GM23338 (cell line): ENCODE data around the gene ADCY5. TPM values are rescaled to one million over a fixed set of nuclear protein-coding genes. Genes with fewer than 3 reads are reported as not detected.

Experiments used
- CREB1 ChIP-seq: fragments of 250-450 bp; sonication (Bioruptor Pico); IDR thresholded peaks from 2 replicates; pipeline ENCODE4 v1.5.0; 2020; ENCODE audit warnings: low read depth, mild to moderate bottlenecking, moderate library complexity
- CTCF ChIP-seq, 2 experiments: fragments of 200-600 bp in 1 of 2; sonication (generic) in 1 of 2; conservative IDR thresholded peaks; 2 replicates each; pipeline versions ENCODE4 v1.5.1 to v1.6.1; 2016 to 2017; ENCODE audit warnings: antibody characterized with exemption in 2 of 2, low read depth in 2 of 2, mild to moderate bottlenecking in 2 of 2, moderate library complexity in 1 of 2
- ETS1 ChIP-seq: IDR thresholded peaks from 2 replicates; pipeline ENCODE4 v1.6.1; 2016; ENCODE audit warnings: antibody characterized with exemption
- EZH2phosphoT487 ChIP-seq: fragments of 200-600 bp; sonication (generic); IDR thresholded peaks from one replicate; pipeline ENCODE4 v1.8.1; 2018; ENCODE audit warnings: antibody characterized with exemption; ENCODE audit not compliant: unreplicated experiment
- JUNB ChIP-seq: IDR thresholded peaks from one replicate; pipeline ENCODE4 v1.6.1; 2016; ENCODE audit warnings: antibody characterized with exemption; ENCODE audit not compliant: unreplicated experiment
- STAT1 ChIP-seq: IDR thresholded peaks from one replicate; pipeline ENCODE4 v1.6.1; 2016; ENCODE audit warnings: antibody characterized with exemption; ENCODE audit not compliant: unreplicated experiment
- ZNF114 ChIP-seq: fragments of 250-450 bp; sonication (Bioruptor Pico); IDR thresholded peaks from 2 replicates; pipeline ENCODE4 v1.5.0; 2020; ENCODE audit warnings: mild to moderate bottlenecking, moderate library complexity
- ZNF331 ChIP-seq: fragments of 250-450 bp; sonication (Bioruptor Pico); IDR thresholded peaks from 2 replicates; pipeline ENCODE4 v1.5.0; 2020; ENCODE audit warnings: low read depth, mild to moderate bottlenecking, moderate library complexity
- polyA plus RNA-seq: library from polyadenylated mRNA; unstranded; fragments of >200 nt; fragmentation: Nextera tagmentation; extraction: Ambion mirVana; gene quantifications from 2 replicates; pipeline ENCODE4 v1.2.1, GENCODE V29; 2016
- total RNA-seq: library from RNA; depleted of rRNA; stranded (reverse); fragments of >200 nt; shearing (Covaris generic); gene quantifications from 2 replicates; pipeline ENCODE4 v1.2.3, GENCODE V29; 2014
- TF ChIP-seq, protein P1 (sequence below): fragments of 250-450 bp; sonication (Bioruptor Pico); IDR thresholded peaks from 2 replicates; pipeline ENCODE4 v1.5.0; 2020; ENCODE audit warnings: mild to moderate bottlenecking, moderate library complexity

ADCY5 gene
- total and polyA plus RNA-seq, 2 experiments from 2014 or later, result 3.5 to 10.2 TPM

- TF ChIP-seq, protein P1, sequence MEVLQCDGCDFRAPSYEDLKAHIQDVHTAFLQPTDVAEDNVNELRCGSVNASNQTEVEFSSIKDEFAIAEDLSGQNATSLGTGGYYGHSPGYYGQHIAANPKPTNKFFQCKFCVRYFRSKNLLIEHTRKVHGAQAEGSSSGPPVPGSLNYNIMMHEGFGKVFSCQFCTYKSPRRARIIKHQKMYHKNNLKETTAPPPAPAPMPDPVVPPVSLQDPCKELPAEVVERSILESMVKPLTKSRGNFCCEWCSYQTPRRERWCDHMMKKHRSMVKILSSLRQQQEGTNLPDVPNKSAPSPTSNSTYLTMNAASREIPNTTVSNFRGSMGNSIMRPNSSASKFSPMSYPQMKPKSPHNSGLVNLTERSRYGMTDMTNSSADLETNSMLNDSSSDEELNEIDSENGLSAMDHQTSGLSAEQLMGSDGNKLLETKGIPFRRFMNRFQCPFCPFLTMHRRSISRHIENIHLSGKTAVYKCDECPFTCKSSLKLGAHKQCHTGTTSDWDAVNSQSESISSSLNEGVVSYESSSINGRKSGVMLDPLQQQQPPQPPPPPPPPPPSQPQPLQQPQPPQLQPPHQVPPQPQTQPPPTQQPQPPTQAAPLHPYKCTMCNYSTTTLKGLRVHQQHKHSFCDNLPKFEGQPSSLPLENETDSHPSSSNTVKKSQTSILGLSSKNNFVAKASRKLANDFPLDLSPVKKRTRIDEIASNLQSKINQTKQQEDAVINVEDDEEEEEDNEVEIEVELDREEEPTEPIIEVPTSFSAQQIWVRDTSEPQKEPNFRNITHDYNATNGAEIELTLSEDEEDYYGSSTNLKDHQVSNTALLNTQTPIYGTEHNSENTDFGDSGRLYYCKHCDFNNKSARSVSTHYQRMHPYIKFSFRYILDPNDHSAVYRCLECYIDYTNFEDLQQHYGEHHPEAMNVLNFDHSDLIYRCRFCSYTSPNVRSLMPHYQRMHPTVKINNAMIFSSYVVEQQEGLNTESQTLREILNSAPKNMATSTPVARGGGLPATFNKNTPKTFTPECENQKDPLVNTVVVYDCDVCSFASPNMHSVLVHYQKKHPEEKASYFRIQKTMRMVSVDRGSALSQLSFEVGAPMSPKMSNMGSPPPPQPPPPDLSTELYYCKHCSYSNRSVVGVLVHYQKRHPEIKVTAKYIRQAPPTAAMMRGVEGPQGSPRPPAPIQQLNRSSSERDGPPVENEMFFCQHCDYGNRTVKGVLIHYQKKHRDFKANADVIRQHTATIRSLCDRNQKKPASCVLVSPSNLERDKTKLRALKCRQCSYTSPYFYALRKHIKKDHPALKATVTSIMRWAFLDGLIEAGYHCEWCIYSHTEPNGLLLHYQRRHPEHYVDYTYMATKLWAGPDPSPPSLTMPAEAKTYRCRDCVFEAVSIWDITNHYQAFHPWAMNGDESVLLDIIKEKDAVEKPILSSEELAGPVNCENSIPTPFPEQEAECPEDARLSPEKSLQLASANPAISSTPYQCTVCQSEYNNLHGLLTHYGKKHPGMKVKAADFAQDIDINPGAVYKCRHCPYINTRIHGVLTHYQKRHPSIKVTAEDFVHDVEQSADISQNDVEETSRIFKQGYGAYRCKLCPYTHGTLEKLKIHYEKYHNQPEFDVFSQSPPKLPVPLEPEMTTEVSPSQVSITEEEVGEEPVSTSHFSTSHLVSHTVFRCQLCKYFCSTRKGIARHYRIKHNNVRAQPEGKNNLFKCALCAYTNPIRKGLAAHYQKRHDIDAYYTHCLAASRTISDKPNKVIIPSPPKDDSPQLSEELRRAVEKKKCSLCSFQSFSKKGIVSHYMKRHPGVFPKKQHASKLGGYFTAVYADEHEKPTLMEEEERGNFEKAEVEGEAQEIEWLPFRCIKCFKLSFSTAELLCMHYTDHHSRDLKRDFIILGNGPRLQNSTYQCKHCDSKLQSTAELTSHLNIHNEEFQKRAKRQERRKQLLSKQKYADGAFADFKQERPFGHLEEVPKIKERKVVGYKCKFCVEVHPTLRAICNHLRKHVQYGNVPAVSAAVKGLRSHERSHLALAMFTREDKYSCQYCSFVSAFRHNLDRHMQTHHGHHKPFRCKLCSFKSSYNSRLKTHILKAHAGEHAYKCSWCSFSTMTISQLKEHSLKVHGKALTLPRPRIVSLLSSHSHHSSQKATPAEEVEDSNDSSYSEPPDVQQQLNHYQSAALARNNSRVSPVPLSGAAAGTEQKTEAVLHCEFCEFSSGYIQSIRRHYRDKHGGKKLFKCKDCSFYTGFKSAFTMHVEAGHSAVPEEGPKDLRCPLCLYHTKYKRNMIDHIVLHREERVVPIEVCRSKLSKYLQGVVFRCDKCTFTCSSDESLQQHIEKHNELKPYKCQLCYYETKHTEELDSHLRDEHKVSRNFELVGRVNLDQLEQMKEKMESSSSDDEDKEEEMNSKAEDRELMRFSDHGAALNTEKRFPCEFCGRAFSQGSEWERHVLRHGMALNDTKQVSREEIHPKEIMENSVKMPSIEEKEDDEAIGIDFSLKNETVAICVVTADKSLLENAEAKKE (CRISPR knock-in tag), result no peak
- no peak for TF ChIP-seq ZNF331 (CRISPR knock-in tag)
- TF ChIP-seq JUNB, result no peak
- no peak for TF ChIP-seq ETS1
- no peak for TF ChIP-seq CREB1 (CRISPR knock-in tag)
- no peak for TF ChIP-seq ZNF114 (CRISPR knock-in tag)
- no peak for TF ChIP-seq EZH2phosphoT487
- TF ChIP-seq CTCF (conservative IDR thresholded peaks at IDR 0.05; ENCODE audit: low read depth in 2 of 2), result no peak
- TF ChIP-seq STAT1, result no peak
Measured at GRCh38 chr3:123336001-123336400, 112.9 kb downstream of the ADCY5 start (continued).
